ENCODE data around the gene PRDM11. TPM values are rescaled to one million over a fixed set of nuclear protein-coding genes. Genes with fewer than 3 reads are reported as not detected.

The PRDM11 gene
- total and polyA plus RNA-seq, 2 experiments from 2014 or later = 0.24 to 3.7 TPM

- no peaks in the 10 kb centered on the region for H3K4me1 ChIP-seq (ENCODE audit: insufficient read depth)
- no peak overlapping the region for H3K4me2 ChIP-seq (ENCODE audit: unreplicated experiment)
- H3K79me2 ChIP-seq (ENCODE audit: insufficient read depth) = no peaks in the 10 kb centered on the region
- no peaks in the 10 kb centered on the region for H4K20me1 ChIP-seq (ENCODE audit: insufficient read depth)
- no peak overlapping the region for H3K4me3 ChIP-seq
- no peak overlapping the region for H3K9ac ChIP-seq
- in situ Hi-C loops (cut with MboI) = loop anchor here (25.0 kb wide), 1 partner anchor 345 kb away; no protein-coding TSS in a partner anchor
- 70 to 73% methylated on average over 6 of the region's 6 CpGs for WGBS, 2 experiments (ENCODE audit: low coverage in 1 of 2, low lambda C conversion rate in 2 of 2, missing lambda C conversion rate in 2 of 2)
- DNase-seq = no peak
- H3K9me2 ChIP-seq (ENCODE audit: insufficient read depth) = no peaks in the 10 kb centered on the region
- TF ChIP-seq EZH2phosphoT487 (IDR thresholded peaks at IDR 0.05; ENCODE audit: insufficient read depth, low read depth) = no peak
- no peak for TF ChIP-seq EZH2 (IDR thresholded peaks at IDR 0.05; ENCODE audit: insufficient read depth, poor library complexity, severe bottlenecking)
- no peaks in the 10 kb centered on the region for H3F3A ChIP-seq (ENCODE audit: insufficient read depth)
- no peak overlapping the region for H3K27ac ChIP-seq
- H3K36me3 ChIP-seq (ENCODE audit: low read depth) = no peaks in the 10 kb centered on the region
- no peak overlapping the region for H2AFZ ChIP-seq
- peaks cover 70% of the 10 kb centered on the region for H3K27me3 ChIP-seq (replicated peaks; ENCODE audit: insufficient read depth)
- H3K9me3 ChIP-seq (ENCODE audit: low read depth) = no peaks in the 10 kb centered on the region
These were observed 135.6 kb downstream of the PRDM11 start for GRCh38 chr11:45282081-45282480.

Other genes with a start within 250 kb of the PRDM11 start
- 59.9 and 66.5 TPM in 2 replicates for gene TP53I11, start 195.8 kb upstream of the PRDM11 start, total RNA-seq (2014; rRNA removed; shearing (Covaris generic))
- 117 and 118 TPM in 2 replicates for gene TP53I11, start 195.8 kb upstream of the PRDM11 start, polyA plus RNA-seq (2016; fragmentation: Nextera tagmentation; extraction: Ambion mirVana)
- gene SYT13, start 139.7 kb downstream of the PRDM11 start, total RNA-seq (2014; rRNA removed; shearing (Covaris generic)) = not detected in 2 replicates
- gene SYT13, start 139.7 kb downstream of the PRDM11 start, polyA plus RNA-seq (2016; fragmentation: Nextera tagmentation; extraction: Ambion mirVana) = not detected in 2 replicates